Lung microvascular endothelial cell (primary cell): ENCODE measurements around the gene ATOX1. TPM values are rescaled to one million over a fixed set of nuclear protein-coding genes. Genes with fewer than 3 reads are reported as not detected.

Experiments used
- DNase-seq, 2 donors: peaks; one replicate each; pipeline versions ENCODE4 v3.0.0 to v3.0.0-alpha.2; 2010; ENCODE audit warnings: low read depth in 2 of 2
- total RNA-seq: library from RNA; depleted of rRNA; stranded (reverse); fragments of >200 nt; gene quantifications from 2 replicates; pipeline ENCODE4 v1.2.1, GENCODE V29; 2014

Gene ATOX1
- total RNA-seq, 1 donor from 2014 or later = 64.1 TPM

GRCh38 chr5:151770383-151771258 is 12.2 kb upstream of the ATOX1 start:
- peak; percentile 69 to 77 for DNase-seq

GRCh38 chr5:151766975-151767374 is 8.5 kb upstream of the ATOX1 start:
- DNase-seq = no peak

- no peak for DNase-seq
Measured at GRCh38 chr5:151764801-151765200, 6.4 kb upstream of the ATOX1 start.

- no peak for DNase-seq
Measured at GRCh38 chr5:151758141-151758429, 346 bp downstream of the ATOX1 start.

GRCh38 chr5:151757233-151758140 is 944 bp downstream of the ATOX1 start:
- DNase-seq = no peak

- DNase-seq = no peak
Measured at GRCh38 chr5:151755383-151755782, 3.0 kb downstream of the ATOX1 start.

GRCh38 chr5:151751593-151751992 is 6.8 kb downstream of the ATOX1 start:
- no peak for DNase-seq

- DNase-seq = no peak
Measured at GRCh38 chr5:151751091-151751490, 7.3 kb downstream of the ATOX1 start.

GRCh38 chr5:151750121-151750520 is 8.3 kb downstream of the ATOX1 start:
- no peak for DNase-seq

GRCh38 chr5:151745071-151745705 is 13.2 kb downstream of the ATOX1 start:
- peak; percentile 75 to 91 for DNase-seq

GRCh38 chr5:151743530-151743929 is 14.9 kb downstream of the ATOX1 start:
- no peak for DNase-seq

GRCh38 chr5:151742870-151743294 is 15.5 kb downstream of the ATOX1 start:
- peak; percentile 69 to 78 for DNase-seq

- DNase-seq = peak in 1 of 2 donors; percentile 74
Measured at GRCh38 chr5:151741678-151742423, 16.6 kb downstream of the ATOX1 start.

- DNase-seq = peak in 1 of 2 donors; percentile 61
Measured at GRCh38 chr5:151740958-151741373, 17.5 kb downstream of the ATOX1 start.

- peak; percentile 63 to 86 for DNase-seq
Measured at GRCh38 chr5:151740336-151740942, 18.0 kb downstream of the ATOX1 start.

- DNase-seq = peak in 1 of 2 donors; percentile 27
Measured at GRCh38 chr5:151739939-151740335, 18.5 kb downstream of the ATOX1 start.

- DNase-seq = no peak
Measured at GRCh38 chr5:151739395-151739794, 19.0 kb downstream of the ATOX1 start.

GRCh38 chr5:151738125-151738848 is 20.1 kb downstream of the ATOX1 start:
- DNase-seq = peak in 1 of 2 donors; percentile 45

- DNase-seq = no peak
Measured at GRCh38 chr5:151737431-151737830, 21.0 kb downstream of the ATOX1 start.

GRCh38 chr5:151735646-151736045 is 22.8 kb downstream of the ATOX1 start:
- no peak for DNase-seq
